NAMALWA (cell line): ENCODE measurements around the gene SSTR4.
A peak's percentile ranks its signal among the peaks of the same experiment; 100 is the strongest.

Source experiments
- DNase-seq: peaks from one replicate; pipeline ENCODE4 v3.0.0-alpha.2; 2015; ENCODE audit warnings: low spot score

SSTR4 gene

GRCh38 chr20:23065266-23066201 lies 30.4 kb downstream of the SSTR4 start:
- DNase-seq: no peak

- DNase-seq: no peak
Observed at GRCh38 chr20:23066772-23067171, 31.7 kb downstream of the SSTR4 start.

GRCh38 chr20:23068283-23068682 lies 33.2 kb downstream of the SSTR4 start:
- no peak for DNase-seq

GRCh38 chr20:23069108-23069507 lies 34.0 kb downstream of the SSTR4 start:
- no peak for DNase-seq

- no peak for DNase-seq
Observed at GRCh38 chr20:23071398-23071797, 36.3 kb downstream of the SSTR4 start.

- DNase-seq: no peak
Observed at GRCh38 chr20:23071996-23072395, 36.9 kb downstream of the SSTR4 start.

- DNase-seq: no peak
Observed at GRCh38 chr20:23072892-23073586, 37.9 kb downstream of the SSTR4 start.

GRCh38 chr20:23074052-23074451 lies 38.9 kb downstream of the SSTR4 start:
- no peak for DNase-seq

GRCh38 chr20:23077277-23077676 lies 42.2 kb downstream of the SSTR4 start:
- no peak for DNase-seq

- DNase-seq: no peak
Observed at GRCh38 chr20:23078351-23079015, 43.4 kb downstream of the SSTR4 start.

GRCh38 chr20:23079016-23079351 lies 43.9 kb downstream of the SSTR4 start:
- DNase-seq: peak; percentile 16

GRCh38 chr20:23079926-23080325 lies 44.8 kb downstream of the SSTR4 start:
- DNase-seq: no peak

GRCh38 chr20:23080521-23080920 lies 45.4 kb downstream of the SSTR4 start:
- no peak for DNase-seq

- no peak for DNase-seq
Observed at GRCh38 chr20:23081263-23081819, 46.2 kb downstream of the SSTR4 start.

- no peak for DNase-seq
Observed at GRCh38 chr20:23082846-23083552, 47.9 kb downstream of the SSTR4 start.

- DNase-seq: no peak
Observed at GRCh38 chr20:23083553-23084220, 48.6 kb downstream of the SSTR4 start.

- DNase-seq: no peak
Observed at GRCh38 chr20:23084282-23084844, 49.3 kb downstream of the SSTR4 start.

GRCh38 chr20:23084845-23085365 lies 49.8 kb downstream of the SSTR4 start:
- no peak for DNase-seq

GRCh38 chr20:23085436-23086055 lies 50.4 kb downstream of the SSTR4 start:
- DNase-seq: no peak

GRCh38 chr20:23086056-23086566 lies 51.0 kb downstream of the SSTR4 start, which contains the start of gene CD93:
Gene CD93 (minus strand): TSS chr20:23086324. CDS start chr20:23086192, 132 bp downstream.
- no peak for DNase-seq
